Body of pancreas (tissue), 4 donors: ENCODE measurements around the gene SNX8. TPM values are rescaled to one million over a fixed set of nuclear protein-coding genes. Genes with fewer than 3 reads are reported as not detected.

ENCODE experiments used
- ATAC-seq: fragments of 150-250 bp; one replicate; pipeline ENCODE4 v1.9.1; 2016
- DNase-seq, 4 donors: peaks; one replicate each; pipeline ENCODE4 v3.0.0-alpha.2; 2019
- H3K27ac ChIP-seq, 4 donors: fragments of 200-600 bp; sonication (generic); 1 replicate in 3 of 4; 2 replicates in 1 of 4; pipeline versions ENCODE4 v1.5.1 to v1.6.1; 2016 to 2019; ENCODE audit warnings: mild to moderate bottlenecking in 1 of 4, mixed read lengths in 1 of 4, moderate library complexity in 1 of 4
- H3K27me3 ChIP-seq, 2 donors: fragments of 200-600 bp; sonication (generic); one replicate each; pipeline ENCODE4 v1.6.0; 2016; ENCODE audit warnings: mild to moderate bottlenecking in 1 of 2
- H3K36me3 ChIP-seq, 2 donors: fragments of 200-600 bp; sonication (generic); replicated peaks in 1 of 2; 2 replicates each; pipeline ENCODE4 v1.5.1; 2016; ENCODE audit warnings: low read depth in 2 of 2; ENCODE audit not compliant: insufficient read depth in 1 of 2
- H3K4me1 ChIP-seq: fragments of 200-600 bp; sonication (generic); one replicate; pipeline ENCODE4 v1.6.0; 2016
- H3K4me3 ChIP-seq, 2 donors: fragments of 200-600 bp; sonication (generic); 1 replicate in 1 of 2; 2 replicates in 1 of 2; pipeline ENCODE4 v1.5.1; 2016 to 2019
- H3K9me3 ChIP-seq, 3 donors: fragments of 200-600 bp; sonication (generic); 1 replicate in 2 of 3; 2 replicates in 1 of 3; pipeline ENCODE4 v1.5.1; 2016
- POLR2A ChIP-seq, 3 donors: fragments of 450-650 bp; IDR thresholded peaks; one replicate each; pipeline ENCODE4 v1.6.1; 2016; ENCODE audit warnings: antibody characterized with exemption in 3 of 3, mild to moderate bottlenecking in 2 of 3
- WGBS, 2 donors: methylation state at CpG; one replicate each; pipeline ENCODE4 v1.1.5; 2017; 5-methylcytosine and 5-hydroxymethylcytosine counted together
- intact Hi-C: fragments of 100-400 bp; cut with DNase I; formaldehyde crosslinking; loops from one replicate; pipeline ENCODE4 v1.15.1; 2023
- total RNA-seq, 2 donors: library from RNA; depleted of rRNA; stranded (reverse); fragments of >200 nt; gene quantifications; one replicate each; pipeline ENCODE4 v1.1.0, GENCODE V29; 2016
- TF ChIP-seq, protein P1 (sequence below), 7 experiments: fragments of 450-650 bp in 4 of 7; fragments of 200-600 bp in 3 of 7; sonication (generic) in 3 of 7; IDR thresholded peaks; one replicate each; pipeline ENCODE4 v1.5.1; 2016 to 2019; ENCODE audit warnings: antibody characterized with exemption in 7 of 7

SNX8 gene
- total RNA-seq, 2 donors from 2014 or later: 5.3 to 6.2 TPM

DNA sequence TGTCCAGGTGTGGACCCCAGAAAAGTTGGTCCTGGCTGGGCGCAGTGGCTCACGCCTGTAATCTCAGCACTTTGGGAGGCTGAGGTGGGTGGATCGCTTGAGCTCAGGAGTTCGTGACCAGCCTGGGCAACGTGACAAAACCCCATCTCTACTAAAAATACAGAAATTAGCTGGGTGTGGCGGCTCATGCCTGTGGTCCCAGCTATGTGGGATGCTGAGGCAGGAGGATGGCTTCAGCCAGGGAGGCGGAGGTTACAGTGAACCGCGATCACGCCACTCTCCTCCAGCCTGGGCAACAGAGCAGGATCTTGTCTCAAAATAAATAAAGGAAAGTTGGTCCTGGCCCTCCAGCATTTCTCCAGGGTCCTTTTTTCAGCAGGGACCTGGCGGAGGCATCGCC lies 70.8 kb downstream of the SNX8 start:
- ATAC-seq (no peak), DNase-seq (no peak)
- Histone ChIP-seq H3K4me3 (no peak overlapping the region), H3K27ac (no peak overlapping the region), H3K36me3 (no peaks in the 10 kb centered on the region), H3K4me1 (peaks cover 20% of the 10 kb centered on the region), H3K9me3 (no peaks in the 10 kb centered on the region), H3K27me3 (no peaks in the 10 kb centered on the region)
- no peak for TF ChIP-seq POLR2A (IDR thresholded peaks at IDR 0.05)
- TF ChIP-seq, protein P1, sequence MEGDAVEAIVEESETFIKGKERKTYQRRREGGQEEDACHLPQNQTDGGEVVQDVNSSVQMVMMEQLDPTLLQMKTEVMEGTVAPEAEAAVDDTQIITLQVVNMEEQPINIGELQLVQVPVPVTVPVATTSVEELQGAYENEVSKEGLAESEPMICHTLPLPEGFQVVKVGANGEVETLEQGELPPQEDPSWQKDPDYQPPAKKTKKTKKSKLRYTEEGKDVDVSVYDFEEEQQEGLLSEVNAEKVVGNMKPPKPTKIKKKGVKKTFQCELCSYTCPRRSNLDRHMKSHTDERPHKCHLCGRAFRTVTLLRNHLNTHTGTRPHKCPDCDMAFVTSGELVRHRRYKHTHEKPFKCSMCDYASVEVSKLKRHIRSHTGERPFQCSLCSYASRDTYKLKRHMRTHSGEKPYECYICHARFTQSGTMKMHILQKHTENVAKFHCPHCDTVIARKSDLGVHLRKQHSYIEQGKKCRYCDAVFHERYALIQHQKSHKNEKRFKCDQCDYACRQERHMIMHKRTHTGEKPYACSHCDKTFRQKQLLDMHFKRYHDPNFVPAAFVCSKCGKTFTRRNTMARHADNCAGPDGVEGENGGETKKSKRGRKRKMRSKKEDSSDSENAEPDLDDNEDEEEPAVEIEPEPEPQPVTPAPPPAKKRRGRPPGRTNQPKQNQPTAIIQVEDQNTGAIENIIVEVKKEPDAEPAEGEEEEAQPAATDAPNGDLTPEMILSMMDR (IDR thresholded peaks at IDR 0.05): no peak
- WGBS, 2 donors: 80 to 100% methylated on average over 3 to 12 of the region's 12 CpGs
- intact Hi-C loops: no loop called here

DNA sequence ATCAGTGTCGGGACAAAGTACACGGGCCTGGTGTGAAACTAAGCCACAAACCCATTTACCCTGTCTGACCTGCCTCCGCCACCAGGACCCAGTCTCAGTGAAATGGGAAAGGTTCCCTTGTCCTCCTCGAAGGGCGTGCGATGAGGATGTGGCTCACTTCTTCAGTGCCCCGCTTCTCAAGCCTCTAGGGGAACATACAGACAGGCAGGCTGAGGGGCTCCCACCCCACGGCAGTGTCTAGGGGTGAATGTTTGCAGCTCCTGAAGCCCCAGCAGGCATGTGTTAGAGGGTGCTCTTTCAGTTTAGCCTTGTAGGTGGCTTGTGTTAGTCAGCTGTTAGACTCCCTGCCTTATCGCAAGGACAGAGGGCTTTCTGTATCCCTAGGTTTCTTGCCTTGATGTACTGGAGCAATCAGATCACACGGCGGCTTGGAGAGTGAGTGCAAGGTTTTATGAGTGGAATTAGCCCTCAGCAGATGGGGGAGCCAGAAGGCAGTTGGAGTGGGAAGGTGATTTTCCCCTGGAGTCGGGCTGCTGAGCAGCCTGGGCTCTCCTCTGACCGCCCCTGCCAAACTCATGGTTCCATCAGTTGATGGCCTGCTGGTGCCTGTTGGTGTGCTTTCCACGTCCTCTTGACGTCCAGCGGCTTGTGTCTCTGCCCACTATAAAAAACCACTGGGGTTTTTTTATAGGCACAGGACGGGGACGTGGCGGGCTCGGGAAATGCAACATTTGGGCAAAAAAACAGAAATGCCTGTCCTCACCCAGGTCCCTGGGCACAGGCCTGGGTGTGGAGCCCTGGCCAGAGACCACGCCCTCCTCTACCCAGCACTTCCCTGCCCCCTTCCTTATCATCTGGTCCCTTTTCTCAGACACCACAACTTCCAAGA lies 71.5 kb downstream of the SNX8 start:
- intact Hi-C loops: no loop called here

DNA sequence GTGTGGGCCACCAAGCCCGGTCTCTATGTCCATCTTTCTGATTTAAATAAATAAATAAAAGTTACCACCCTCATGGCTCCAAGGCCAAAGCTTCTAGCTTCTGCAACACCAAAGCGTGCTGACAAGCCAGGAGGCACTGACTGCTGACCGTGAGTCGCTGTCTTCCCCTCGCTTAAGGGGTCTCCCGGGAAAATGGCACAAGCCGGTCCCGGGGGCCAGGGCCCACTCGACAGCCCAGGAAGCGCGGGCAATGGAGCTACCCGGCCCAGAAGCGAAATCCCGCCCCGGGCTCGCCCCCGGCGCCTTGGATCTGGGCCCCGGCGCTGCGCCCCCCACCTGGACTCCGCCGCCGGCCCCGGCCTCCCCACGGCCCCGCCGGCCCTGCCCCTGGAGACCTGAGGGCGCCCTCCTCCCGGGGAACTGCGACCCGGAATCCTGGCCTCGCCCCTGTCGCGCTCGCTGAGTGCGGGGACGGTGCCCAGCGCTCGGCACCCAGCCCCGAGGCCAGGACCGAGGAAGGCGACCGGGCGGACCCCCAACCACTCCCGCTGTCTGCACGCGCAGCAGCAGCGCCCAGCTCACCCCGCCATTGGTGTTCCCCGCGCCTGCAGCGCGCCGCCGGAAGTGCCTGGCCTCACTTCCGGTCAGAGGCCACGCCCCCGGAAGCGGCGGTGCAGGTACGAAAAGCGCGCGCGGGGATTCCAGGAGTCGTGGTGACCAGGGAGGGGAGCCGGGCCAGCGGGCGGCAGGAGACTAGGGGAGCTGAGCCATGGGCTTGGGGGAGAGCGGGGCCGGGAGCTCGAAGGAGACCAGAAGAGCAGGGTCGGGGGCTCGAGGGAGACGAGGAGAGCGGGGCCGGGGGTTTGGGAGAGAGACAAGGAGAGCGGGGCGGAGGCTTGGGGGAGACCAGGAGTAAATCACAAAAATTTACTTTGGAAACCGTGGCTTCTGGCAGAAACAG lies 72.4 kb downstream of the SNX8 start, which contains the start of the genes MRM2 and NUDT1:
TSS of gene MRM2 (minus strand) at position 626 of the 961 bp plus-strand sequence. CDS start at position 590, 36 bp downstream.
TSS of gene NUDT1 (plus strand) at position 647 of the 961 bp plus-strand sequence. CDS start 2,349 bp downstream, outside the sequence.
- Histone ChIP-seq H3K27me3 (no peaks in the 10 kb centered on the region), H3K9me3 (no peaks in the 10 kb centered on the region), H3K4me1 (peaks cover 20% of the 10 kb centered on the region), H3K27ac (peak within 1 kb of the TSS in 3 of 4 donors; percentile 51 to 75 (median 61)), H3K4me3 (peak within 1 kb of the TSS; percentile 80 to 84), H3K36me3 (no peaks in the 10 kb centered on the region)
- peak; percentile 88 for ATAC-seq
- TF ChIP-seq POLR2A (IDR thresholded peaks at IDR 0.05): peak in 2 of 3 donors; percentile 66 to 67
- TF ChIP-seq, protein P1 (IDR thresholded peaks at IDR 0.05): no peak
- WGBS, 2 donors: 0 to 1% methylated on average over 34 to 62 of the region's 81 CpGs
- DNase-seq: peak; percentile 85 to 91 (median 86)
- intact Hi-C loops: no loop called here

More for the DNA sequence above, 71.5 kb downstream of the SNX8 start:
- H3K4me1 ChIP-seq: peaks cover 20% of the 10 kb centered on the region
- 9 to 10% methylated on average over 16 to 21 of the region's 21 CpGs for WGBS, 2 donors
- H3K27ac ChIP-seq: peak overlapping the region in 3 of 4 donors; percentile 51 to 75 (median 61)
- H3K9me3 ChIP-seq: no peaks in the 10 kb centered on the region
- no peak for DNase-seq
- H3K36me3 ChIP-seq: no peaks in the 10 kb centered on the region
- no peaks in the 10 kb centered on the region for H3K27me3 ChIP-seq
- peak overlapping the region; percentile 80 to 84 for H3K4me3 ChIP-seq
- ATAC-seq: no peak
- TF ChIP-seq, protein P1 (IDR thresholded peaks at IDR 0.05): peak in 1 of 7 experiments; percentile 9
- no peak for TF ChIP-seq POLR2A (IDR thresholded peaks at IDR 0.05)

DNA sequence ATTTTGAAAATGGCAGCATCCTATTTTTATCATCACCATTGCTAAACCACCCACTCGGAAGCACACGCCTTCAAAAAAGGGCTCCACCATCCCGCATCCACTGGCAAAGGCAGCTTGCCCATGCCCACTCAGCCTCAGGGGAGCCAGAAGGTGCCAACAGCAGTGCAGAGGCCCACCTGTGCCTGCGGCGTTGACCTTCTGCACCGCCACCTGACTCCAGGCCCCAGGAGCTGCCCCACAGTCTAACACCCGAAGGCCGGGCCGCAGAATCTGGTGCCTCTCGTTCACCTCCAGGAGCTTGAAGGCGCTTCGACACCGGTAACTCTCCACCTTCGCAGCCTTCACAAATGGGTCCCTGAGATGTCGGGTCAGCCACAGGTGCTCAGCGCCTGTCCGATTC lies 75.0 kb downstream of the SNX8 start:
- no peak overlapping the region for H3K4me3 ChIP-seq
- H3K27ac ChIP-seq: no peak overlapping the region
- intact Hi-C loops: no loop called here
- WGBS, 2 donors: 92% methylated on average over 9 to 17 of the region's 17 CpGs
- no peaks in the 10 kb centered on the region for H3K9me3 ChIP-seq
- TF ChIP-seq POLR2A (IDR thresholded peaks at IDR 0.05): no peak
- TF ChIP-seq, protein P1 (IDR thresholded peaks at IDR 0.05): no peak
- no peak for ATAC-seq
- no peaks in the 10 kb centered on the region for H3K27me3 ChIP-seq
- DNase-seq: no peak
- no peaks in the 10 kb centered on the region for H3K36me3 ChIP-seq
- peaks cover 20% of the 10 kb centered on the region for H3K4me1 ChIP-seq
